Endothelial cell of umbilical vein (primary cell): Measurements from ENCODE around the gene ORMDL3.

Experiments used
- CTCF ChIP-seq, 2 donors: IDR thresholded peaks; 1 replicate in 1 of 2; 2 replicates in 1 of 2; pipeline ENCODE4 v1.5.1; 2011; ENCODE audit warnings: low read length in 2 of 2, mild to moderate bottlenecking in 2 of 2, moderate library complexity in 2 of 2, control low read depth in 1 of 2, inconsistent platforms in 1 of 2, low read depth in 1 of 2; ENCODE audit not compliant: insufficient read depth in 1 of 2; ENCODE audit errors: extremely low read depth in 1 of 2
- EZH2 ChIP-seq: IDR thresholded peaks from 2 replicates; pipeline ENCODE4 v1.6.1; 2012; ENCODE audit warnings: borderline replicate concordance, low read depth, mild to moderate bottlenecking, moderate library complexity, low read length, inconsistent platforms; ENCODE audit not compliant: severe bottlenecking
- GATA2 ChIP-seq: IDR thresholded peaks from 2 replicates; pipeline ENCODE4 v1.7.0; 2011; ENCODE audit warnings: low read depth, mild to moderate bottlenecking, moderate library complexity, mixed read lengths, low read length; ENCODE audit not compliant: insufficient read length, insufficient read depth
- JUN ChIP-seq: IDR thresholded peaks from 2 replicates; pipeline ENCODE4 v1.6.1; 2011; ENCODE audit warnings: borderline replicate concordance, low read depth; ENCODE audit not compliant: insufficient read length, insufficient read depth
- MAX ChIP-seq: IDR thresholded peaks from 2 replicates; pipeline ENCODE4 v1.6.1; 2011; ENCODE audit not compliant: insufficient read depth, insufficient read length
- MYC ChIP-seq: IDR thresholded peaks from one replicate; pipeline ENCODE4 v1.6.1; 2011; ENCODE audit warnings: mild to moderate bottlenecking, low read depth, low read length
- POLR2A ChIP-seq: IDR thresholded peaks from 2 replicates; pipeline ENCODE4 v1.6.1; 2012; ENCODE audit warnings: low read depth, mild to moderate bottlenecking, control low read depth, low read length
- POLR2AphosphoS5 ChIP-seq: IDR thresholded peaks from 2 replicates; pipeline ENCODE4 v1.6.1; 2012; ENCODE audit warnings: low read depth, mild to moderate bottlenecking, control low read depth, low read length, moderate library complexity; ENCODE audit not compliant: insufficient read depth

GRCh38 chr17:39960524-39961041, 33.2 kb upstream of the ORMDL3 start:
- TF ChIP-seq EZH2 (no peak), CTCF (IDR thresholded peaks at IDR 0.05; ENCODE audit: extremely low read depth in 1 of 2, insufficient read depth in 1 of 2, low read depth in 1 of 2, low read length in 2 of 2) (no peak), POLR2A (no peak), MAX (no peak), JUN (no peak), POLR2AphosphoS5 (no peak), MYC (no peak), GATA2 (no peak)
